MM.1S (cell line): ENCODE results near the gene PIEZO2.

ENCODE experiments used
- CTCF ChIP-seq: fragments of 300-600 bp; sonication (generic); IDR thresholded peaks from 2 replicates; pipeline ENCODE4 v1.5.1; 2016; ENCODE audit warnings: antibody characterized with exemption, low read length, mixed read lengths
- EZH2 ChIP-seq: fragments of 300-600 bp; sonication (generic); optimal IDR thresholded peaks from 2 replicates; pipeline ENCODE3; 2017; ENCODE audit warnings: low read depth, mild to moderate bottlenecking, antibody characterized with exemption, low read length, mixed read lengths

- TF ChIP-seq CTCF (no peak), EZH2 (no peak)
These were observed 489.8 kb downstream of the PIEZO2 start for GRCh38 chr18:10659594-10659993.
